ENCODE measurements around the gene SIPA1L3.

Gene SIPA1L3

GRCh38 chr19:38078302-38078930 is 171.4 kb downstream of the SIPA1L3 start:
- TF ChIP-seq CTCF (conservative IDR thresholded peaks at IDR 0.05; ENCODE audit: low read depth): no peak
- H3K27ac ChIP-seq: peak overlapping the region; percentile 7; the same call in 1 of the 2 replicates
- ChIA-PET POLR2A (ENCODE audit: low non-redundant PET) (interaction anchor here (0.7 kb wide), 1 partner anchor 273 kb away, joined by 3 read pairs; no protein-coding TSS in a partner anchor), CTCF (interaction anchor here (0.6 kb wide), 2 partner anchors 56 to 147 kb away, joined by 3 to 4 read pairs; no protein-coding TSS in a partner anchor)
- DNase-seq (ENCODE audit: low spot score): no peak

- peak overlapping the region; percentile 54 for H3K27ac ChIP-seq
- POLR2A ChIA-PET (ENCODE audit: low non-redundant PET): no interaction called here
- TF ChIP-seq CTCF (conservative IDR thresholded peaks at IDR 0.05; ENCODE audit: low read depth): no peak
- peak; percentile 46 for DNase-seq (ENCODE audit: low spot score)
- CTCF ChIA-PET: interaction anchor here (0.5 to 2.1 kb wide), 3 partner anchors 11 to 177 kb away, joined by 3 to 10 read pairs (median 4); no protein-coding TSS in a partner anchor
Measured at GRCh38 chr19:38079926-38080380, 172.9 kb downstream of the SIPA1L3 start.

- POLR2A ChIA-PET (ENCODE audit: low non-redundant PET): no interaction called here
Measured at GRCh38 chr19:38081547-38082255, 174.7 kb downstream of the SIPA1L3 start.

GRCh38 chr19:38082256-38083118 is 175.5 kb downstream of the SIPA1L3 start:
- ChIA-PET CTCF (interaction anchor here (0.6 kb wide), 1 partner anchor 180 kb away, joined by 3 read pairs; no protein-coding TSS in a partner anchor), POLR2A (ENCODE audit: low non-redundant PET) (no interaction called here)
- DNase-seq (ENCODE audit: low spot score): no peak
- no peak overlapping the region; the same call in 1 of the 2 replicates for H3K27ac ChIP-seq
- no peak for TF ChIP-seq CTCF (conservative IDR thresholded peaks at IDR 0.05; ENCODE audit: low read depth)

More at GRCh38 chr19:38081547-38082255, 174.7 kb downstream of the SIPA1L3 start:
- no peak for DNase-seq (ENCODE audit: low spot score)
- no peak for TF ChIP-seq CTCF (conservative IDR thresholded peaks at IDR 0.05; ENCODE audit: low read depth)
- no peak overlapping the region; the same call in 1 of the 2 replicates for H3K27ac ChIP-seq
- CTCF ChIA-PET: interaction anchor here (0.6 to 2.1 kb wide), 3 partner anchors 95 to 179 kb away, joined by 3 to 10 read pairs (median 3); no protein-coding TSS in a partner anchor

GRCh38 chr19:38084196-38084595 is 177.2 kb downstream of the SIPA1L3 start:
- ChIA-PET POLR2A (ENCODE audit: low non-redundant PET) (interaction anchor here (0.7 kb wide), 1 partner anchor 714 kb away, joined by 11 read pairs; the partner anchor contains the start of gene ZNF527), CTCF (interaction anchor here (1.1 kb wide), 1 partner anchor 11 kb away, joined by 3 read pairs; no protein-coding TSS in a partner anchor)
- no peak for TF ChIP-seq CTCF (conservative IDR thresholded peaks at IDR 0.05; ENCODE audit: low read depth)
- no peak for DNase-seq (ENCODE audit: low spot score)
- no peak overlapping the region for H3K27ac ChIP-seq

All from RWPE1 (cell line).